ENCODE measurements around the gene COL23A1. TPM values are rescaled to one million over a fixed set of nuclear protein-coding genes. Genes with fewer than 3 reads are reported as not detected.
"Not testable (repeated sequence)": the region's sequence is repeated elsewhere in the genome, so short reads cannot be mapped to it uniquely, and the experiment has no call there.

The COL23A1 gene
- total RNA-seq, 1 experiment from 2014 or later = 1.2 TPM

GRCh38 chr5:178208540-178209227 lies 381.5 kb downstream of the COL23A1 start:
- in situ Hi-C loops (cut with HindIII; ENCODE audit: low pct_unique_long_range_greater_than_20kb, low sequenced_read_pairs) = no loop called here
- no peak for DNase-seq (ENCODE audit: low read depth)

GRCh38 chr5:178207917-178208280 lies 382.3 kb downstream of the COL23A1 start:
- in situ Hi-C loops (cut with HindIII; ENCODE audit: low pct_unique_long_range_greater_than_20kb, low sequenced_read_pairs) = no loop called here
- DNase-seq (ENCODE audit: low read depth) = no peak

- in situ Hi-C loops (cut with HindIII; ENCODE audit: low pct_unique_long_range_greater_than_20kb, low sequenced_read_pairs) = no loop called here
- DNase-seq (ENCODE audit: low read depth) = no peak
These were observed 382.8 kb downstream of the COL23A1 start for GRCh38 chr5:178207183-178207916.

- no peak for DNase-seq (ENCODE audit: low read depth)
- in situ Hi-C loops (cut with HindIII; ENCODE audit: low pct_unique_long_range_greater_than_20kb, low sequenced_read_pairs) = no loop called here
These were observed 383.8 kb downstream of the COL23A1 start for GRCh38 chr5:178206166-178207101.

- in situ Hi-C loops (cut with HindIII; ENCODE audit: low pct_unique_long_range_greater_than_20kb, low sequenced_read_pairs) = no loop called here
- DNase-seq (ENCODE audit: low read depth) = no peak
These were observed 384.5 kb downstream of the COL23A1 start for GRCh38 chr5:178205749-178206047.

GRCh38 chr5:178204935-178205748 lies 385.1 kb downstream of the COL23A1 start:
- DNase-seq (ENCODE audit: low read depth) = peak; percentile 76
- in situ Hi-C loops (cut with HindIII; ENCODE audit: low pct_unique_long_range_greater_than_20kb, low sequenced_read_pairs) = no loop called here

- in situ Hi-C loops (cut with HindIII; ENCODE audit: low pct_unique_long_range_greater_than_20kb, low sequenced_read_pairs) = no loop called here
- peak; percentile 93 for DNase-seq (ENCODE audit: low read depth)
These were observed 385.8 kb downstream of the COL23A1 start, which contains the start of gene HNRNPAB for GRCh38 chr5:178204182-178204934. TSS of gene HNRNPAB (plus strand) at chr5:178204533. CDS start at chr5:178204838, 305 bp downstream.

- in situ Hi-C loops (cut with HindIII; ENCODE audit: low pct_unique_long_range_greater_than_20kb, low sequenced_read_pairs) = no loop called here
- DNase-seq (ENCODE audit: low read depth) = no peak
These were observed 386.5 kb downstream of the COL23A1 start for GRCh38 chr5:178203670-178204181.

- no peak for DNase-seq (ENCODE audit: low read depth)
- in situ Hi-C loops (cut with HindIII; ENCODE audit: low pct_unique_long_range_greater_than_20kb, low sequenced_read_pairs) = no loop called here
These were observed 387.7 kb downstream of the COL23A1 start for GRCh38 chr5:178202541-178202940.

- no peak for DNase-seq (ENCODE audit: low read depth)
- in situ Hi-C loops (cut with HindIII; ENCODE audit: low pct_unique_long_range_greater_than_20kb, low sequenced_read_pairs) = no loop called here
These were observed 388.3 kb downstream of the COL23A1 start for GRCh38 chr5:178201927-178202235.

- no peak for DNase-seq (ENCODE audit: low read depth)
- in situ Hi-C loops (cut with HindIII; ENCODE audit: low pct_unique_long_range_greater_than_20kb, low sequenced_read_pairs) = no loop called here
These were observed 388.8 kb downstream of the COL23A1 start for GRCh38 chr5:178201221-178201926.

GRCh38 chr5:178199581-178200434 lies 390.4 kb downstream of the COL23A1 start:
- in situ Hi-C loops (cut with HindIII; ENCODE audit: low pct_unique_long_range_greater_than_20kb, low sequenced_read_pairs) = no loop called here
- DNase-seq (ENCODE audit: low read depth) = no peak

- in situ Hi-C loops (cut with HindIII; ENCODE audit: low pct_unique_long_range_greater_than_20kb, low sequenced_read_pairs) = no loop called here
These were observed 391.5 kb downstream of the COL23A1 start for GRCh38 chr5:178198706-178199105.

GRCh38 chr5:178198151-178198550 lies 392.0 kb downstream of the COL23A1 start:
- in situ Hi-C loops (cut with HindIII; ENCODE audit: low pct_unique_long_range_greater_than_20kb, low sequenced_read_pairs); DNase-seq (ENCODE audit: low read depth): not testable (repeated sequence)

More at GRCh38 chr5:178198706-178199105, 391.5 kb downstream of the COL23A1 start:
- DNase-seq (ENCODE audit: low read depth) = no peak

GRCh38 chr5:178196986-178197385 lies 393.2 kb downstream of the COL23A1 start:
- DNase-seq (ENCODE audit: low read depth) = no peak
- in situ Hi-C loops (cut with HindIII; ENCODE audit: low pct_unique_long_range_greater_than_20kb, low sequenced_read_pairs) = no loop called here

- no peak for DNase-seq (ENCODE audit: low read depth)
- in situ Hi-C loops (cut with HindIII; ENCODE audit: low pct_unique_long_range_greater_than_20kb, low sequenced_read_pairs) = no loop called here
These were observed 393.8 kb downstream of the COL23A1 start for GRCh38 chr5:178196281-178196812.
